A673 (cell line): ENCODE measurements around the gene MTMR12. TPM values are rescaled to one million over a fixed set of nuclear protein-coding genes. Genes with fewer than 3 reads are reported as not detected.

Experiments
- BruUV-seq: library from RNA; stranded (reverse); fragments of 400-500 nt; replicated peaks from 2 replicates; lab custom pipeline; 2021; lab: Mats Ljungman, UMichigan
- CTCF ChIA-PET: fragments of 300-600 bp; sonication (Branson Sonifier 250); formaldehyde crosslinking; loops from one replicate; lab custom pipeline; 2022; ENCODE audit warnings: antibody characterized with exemption; lab: Charles Lee
- POLR2A ChIA-PET: fragments of 300-600 bp; sonication (Branson Sonifier 250); formaldehyde crosslinking; loops from one replicate; lab custom pipeline; 2022; ENCODE audit warnings: antibody characterized with exemption; ENCODE audit not compliant: low non-redundant PET; lab: Charles Lee
- DNase-seq: peaks from one replicate; pipeline ENCODE4 v3.0.0-alpha.2; 2015; ENCODE audit warnings: low spot score
- H3K27ac ChIP-seq: fragments of 200-600 bp; sonication (generic); 2 replicates; pipeline ENCODE4 v1.5.1; 2016; ENCODE audit warnings: mixed run types, low read depth, mild to moderate bottlenecking, mixed read lengths, antibody characterized with exemption, low read length; ENCODE audit not compliant: poor library complexity, severe bottlenecking
- H3K27me3 ChIP-seq: fragments of 200-600 bp; sonication (generic); replicated peaks from 2 replicates; pipeline ENCODE4 v1.6.1; 2017; ENCODE audit warnings: mixed run types, low read depth, mild to moderate bottlenecking, mixed read lengths, antibody characterized with exemption, low read length; ENCODE audit not compliant: insufficient read depth, poor library complexity
- H3K36me3 ChIP-seq: fragments of 200-600 bp; sonication (generic); 2 replicates; pipeline ENCODE4 v1.6.1; 2016; ENCODE audit warnings: mixed run types, mild to moderate bottlenecking, mixed read lengths, antibody characterized with exemption, low read length; ENCODE audit not compliant: insufficient read depth, poor library complexity, severe bottlenecking
- H3K4me1 ChIP-seq: fragments of 200-600 bp; sonication (generic); 2 replicates; pipeline ENCODE4 v1.6.1; 2017; ENCODE audit warnings: mixed run types, mild to moderate bottlenecking, mixed read lengths, antibody characterized with exemption, low read length; ENCODE audit not compliant: insufficient read depth, poor library complexity, severe bottlenecking
- H3K4me3 ChIP-seq: fragments of 200-600 bp; sonication (generic); 2 replicates; pipeline ENCODE4 v1.5.1; 2016; ENCODE audit warnings: low read depth, mixed run types, mild to moderate bottlenecking, mixed read lengths, low read length; ENCODE audit not compliant: poor library complexity, severe bottlenecking
- H3K9me3 ChIP-seq: fragments of 200-600 bp; sonication (generic); 2 replicates; pipeline ENCODE4 v1.6.1; 2016; ENCODE audit warnings: mixed run types, low read depth, mild to moderate bottlenecking, mixed read lengths, antibody characterized with exemption, low read length; ENCODE audit not compliant: poor library complexity, severe bottlenecking
- CTCF ChIP-seq: fragments of 300-800, 200-600 bp; sonication (generic); conservative IDR thresholded peaks from 2 replicates; pipeline ENCODE4 v1.5.1; 2017; ENCODE audit warnings: low read depth, mild to moderate bottlenecking, antibody characterized with exemption, low read length, moderate library complexity, mixed read lengths
- EZH2 ChIP-seq: fragments of 200-600 bp; sonication (generic); IDR thresholded peaks from 2 replicates; pipeline ENCODE4 v1.6.1; 2017; ENCODE audit warnings: borderline replicate concordance, low read depth, mild to moderate bottlenecking, mixed read lengths, antibody characterized with exemption, low read length; ENCODE audit not compliant: poor library complexity, severe bottlenecking
- intact Hi-C: fragments of 100-400 bp; cut with micrococcal nuclease; formaldehyde crosslinking; loops from one replicate; pipeline ENCODE4 v1.10.0; 2022; ENCODE audit not compliant: unreplicated experiment
- total RNA-seq: library from RNA; stranded (reverse); gene quantifications from 2 replicates; pipeline ENCODE4 v1.2.3, GENCODE V29; 2021

Gene MTMR12
- total RNA-seq, 1 experiment from 2014 or later, result 35.8 TPM

- H3K27ac ChIP-seq, result no peak overlapping the region
- no peak for DNase-seq
- no peak for TF ChIP-seq EZH2
- intact Hi-C loops, result no loop called here
- POLR2A ChIA-PET, result no interaction called here
- H3K4me3 ChIP-seq, result no peak overlapping the region
- no peaks in the 10 kb centered on the region for H3K27me3 ChIP-seq
- peaks cover 15% of the 10 kb centered on the region for H3K4me1 ChIP-seq
- H3K9me3 ChIP-seq, result no peaks in the 10 kb centered on the region
- H3K36me3 ChIP-seq, result no peaks in the 10 kb centered on the region
- CTCF ChIA-PET, result no interaction called here
- no TSS peak for BruUV-seq
Measured at GRCh38 chr5:32307769-32308194, 5.0 kb downstream of the MTMR12 start.

- DNase-seq, result no peak
- BruUV-seq, result no TSS peak
- H3K36me3 ChIP-seq, result no peaks in the 10 kb centered on the region
- POLR2A ChIA-PET, result no interaction called here
- TF ChIP-seq EZH2 (no peak), CTCF (no peak)
- H3K27ac ChIP-seq, result no peak overlapping the region
- CTCF ChIA-PET, result no interaction called here
- H3K4me3 ChIP-seq, result no peak overlapping the region
- intact Hi-C loops, result no loop called here
- H3K27me3 ChIP-seq, result no peaks in the 10 kb centered on the region
- peaks cover 5% of the 10 kb centered on the region for H3K4me1 ChIP-seq
- no peaks in the 10 kb centered on the region for H3K9me3 ChIP-seq
Measured at GRCh38 chr5:32304622-32305021, 8.1 kb downstream of the MTMR12 start.

GRCh38 chr5:32303755-32304120 lies 9.0 kb downstream of the MTMR12 start:
- TF ChIP-seq CTCF (no peak), EZH2 (no peak)
- Histone ChIP-seq H3K9me3 (no peaks in the 10 kb centered on the region), H3K27me3 (no peaks in the 10 kb centered on the region), H3K4me1 (peaks cover under 1% of the 10 kb centered on the region), H3K4me3 (no peak overlapping the region), H3K36me3 (no peaks in the 10 kb centered on the region), H3K27ac (no peak overlapping the region)
- ChIA-PET POLR2A (no interaction called here), CTCF (no interaction called here)
- intact Hi-C loops, result no loop called here
- no peak for DNase-seq
- BruUV-seq, result no TSS peak
